LNCAP (cell line): ENCODE measurements around the gene PFDN1.

Source experiments
- TF ChIP-seq, protein P1 (sequence below): fragments of 450-650 bp; IDR thresholded peaks from 2 replicates; pipeline ENCODE4 v1.5.1; 2017; ENCODE audit warnings: mild to moderate bottlenecking

PFDN1 gene

DNA sequence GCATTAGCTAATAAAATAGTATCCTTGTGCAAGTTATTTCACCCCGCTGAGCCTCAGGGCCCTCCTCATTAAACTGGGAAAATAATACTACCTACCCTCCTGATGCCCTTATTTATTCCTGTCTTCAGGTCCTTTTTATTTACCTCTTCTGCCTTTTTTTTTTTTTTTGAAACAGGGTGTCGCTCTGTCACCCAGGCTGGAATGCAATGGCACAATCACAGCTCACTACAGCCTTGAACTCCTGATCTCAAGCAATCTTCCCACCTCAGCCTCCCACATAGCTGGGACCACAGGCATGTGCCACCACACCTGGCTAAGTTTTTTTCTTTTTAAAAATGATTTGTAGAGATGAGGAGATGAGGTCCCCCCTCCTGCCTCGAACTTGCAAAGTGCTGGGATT, 22.6 kb upstream of the PFDN1 start:
- TF ChIP-seq, protein P1, sequence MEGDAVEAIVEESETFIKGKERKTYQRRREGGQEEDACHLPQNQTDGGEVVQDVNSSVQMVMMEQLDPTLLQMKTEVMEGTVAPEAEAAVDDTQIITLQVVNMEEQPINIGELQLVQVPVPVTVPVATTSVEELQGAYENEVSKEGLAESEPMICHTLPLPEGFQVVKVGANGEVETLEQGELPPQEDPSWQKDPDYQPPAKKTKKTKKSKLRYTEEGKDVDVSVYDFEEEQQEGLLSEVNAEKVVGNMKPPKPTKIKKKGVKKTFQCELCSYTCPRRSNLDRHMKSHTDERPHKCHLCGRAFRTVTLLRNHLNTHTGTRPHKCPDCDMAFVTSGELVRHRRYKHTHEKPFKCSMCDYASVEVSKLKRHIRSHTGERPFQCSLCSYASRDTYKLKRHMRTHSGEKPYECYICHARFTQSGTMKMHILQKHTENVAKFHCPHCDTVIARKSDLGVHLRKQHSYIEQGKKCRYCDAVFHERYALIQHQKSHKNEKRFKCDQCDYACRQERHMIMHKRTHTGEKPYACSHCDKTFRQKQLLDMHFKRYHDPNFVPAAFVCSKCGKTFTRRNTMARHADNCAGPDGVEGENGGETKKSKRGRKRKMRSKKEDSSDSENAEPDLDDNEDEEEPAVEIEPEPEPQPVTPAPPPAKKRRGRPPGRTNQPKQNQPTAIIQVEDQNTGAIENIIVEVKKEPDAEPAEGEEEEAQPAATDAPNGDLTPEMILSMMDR: no peak

GRCh38 chr5:140324617-140325241, 21.8 kb upstream of the PFDN1 start:
- TF ChIP-seq, protein P1: no peak

GRCh38 chr5:140324041-140324600, 21.2 kb upstream of the PFDN1 start:
- TF ChIP-seq, protein P1: no peak

DNA sequence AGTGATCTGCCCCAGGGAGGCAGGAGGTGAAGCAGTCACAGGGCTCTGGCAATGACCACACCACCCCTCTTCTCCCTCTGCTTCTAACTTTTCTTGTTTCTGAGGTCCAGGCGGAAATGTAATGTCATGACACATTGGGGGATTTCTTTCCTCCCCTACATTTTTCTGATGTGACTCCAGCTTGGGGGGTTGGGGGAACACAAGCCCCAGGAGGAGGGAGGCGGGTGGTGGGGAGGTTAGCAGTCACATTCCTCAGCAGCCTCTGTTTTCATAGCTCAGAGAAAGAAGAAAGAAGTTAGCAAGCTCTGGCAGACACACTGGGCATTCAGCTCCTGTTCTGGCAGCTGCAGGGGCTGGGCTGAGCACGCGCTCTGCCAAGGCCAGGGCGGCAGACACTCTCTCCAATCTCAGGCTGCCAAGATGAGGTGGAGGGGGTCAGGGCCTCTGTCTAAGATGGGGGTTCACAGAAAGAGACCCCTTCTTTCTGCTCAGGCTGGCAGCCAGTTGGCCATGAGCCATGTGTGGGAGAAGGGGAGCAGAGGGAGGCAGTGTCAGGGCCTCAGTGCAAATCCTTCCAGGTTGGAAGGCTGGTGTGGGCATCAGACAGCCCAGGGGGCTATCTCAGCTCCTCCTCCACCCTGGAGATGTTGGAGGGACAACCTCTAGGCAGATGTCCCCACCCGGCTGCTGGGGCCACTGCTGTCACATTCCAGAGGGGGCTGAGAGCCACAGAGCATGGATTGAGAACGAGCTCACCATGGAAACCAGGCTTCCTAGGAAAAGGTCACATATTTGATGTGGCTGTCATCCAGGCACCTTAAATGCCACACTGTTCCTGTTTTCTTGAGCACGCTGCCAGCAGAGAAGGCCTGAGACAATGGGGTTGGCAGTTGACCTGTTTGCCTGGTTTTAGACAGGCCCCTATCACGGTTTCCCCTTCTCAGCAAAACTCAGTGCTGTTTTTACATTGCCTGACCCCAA, 20.1 kb upstream of the PFDN1 start:
- TF ChIP-seq, protein P1: no peak

- TF ChIP-seq, protein P1: no peak
Observed at GRCh38 chr5:140321796-140322195, 18.9 kb upstream of the PFDN1 start.

GRCh38 chr5:140319833-140320232, 16.9 kb upstream of the PFDN1 start:
- TF ChIP-seq, protein P1: no peak

DNA sequence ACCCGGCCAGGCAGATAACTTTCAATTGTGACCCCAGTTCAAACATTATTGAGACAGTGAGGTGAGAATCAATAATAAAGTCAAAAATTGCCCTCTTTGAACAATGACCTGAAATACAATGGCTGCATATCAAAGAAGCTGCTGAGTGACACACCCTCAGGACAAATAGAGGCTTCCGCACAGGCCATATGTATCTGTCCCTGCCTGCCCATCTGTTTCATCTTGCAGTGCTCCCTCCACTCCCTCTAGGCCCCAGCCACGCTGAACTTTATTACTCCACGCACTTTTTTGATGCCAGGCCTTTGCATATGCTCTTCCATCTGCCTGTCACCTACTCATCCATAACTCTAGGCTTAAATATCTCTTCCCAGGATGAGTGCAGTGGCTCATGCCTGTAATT, 15.9 kb upstream of the PFDN1 start:
- TF ChIP-seq, protein P1: no peak
